A673 (cell line): ENCODE measurements around the gene OR2A5.

ENCODE experiments used
- CTCF ChIP-seq: fragments of 300-800, 200-600 bp; sonication (generic); conservative IDR thresholded peaks from 2 replicates; pipeline ENCODE4 v1.5.1; 2017; ENCODE audit warnings: low read depth, mild to moderate bottlenecking, antibody characterized with exemption, low read length, moderate library complexity, mixed read lengths
- EZH2 ChIP-seq: fragments of 200-600 bp; sonication (generic); IDR thresholded peaks from 2 replicates; pipeline ENCODE4 v1.6.1; 2017; ENCODE audit warnings: borderline replicate concordance, low read depth, mild to moderate bottlenecking, mixed read lengths, antibody characterized with exemption, low read length; ENCODE audit not compliant: poor library complexity, severe bottlenecking

DNA sequence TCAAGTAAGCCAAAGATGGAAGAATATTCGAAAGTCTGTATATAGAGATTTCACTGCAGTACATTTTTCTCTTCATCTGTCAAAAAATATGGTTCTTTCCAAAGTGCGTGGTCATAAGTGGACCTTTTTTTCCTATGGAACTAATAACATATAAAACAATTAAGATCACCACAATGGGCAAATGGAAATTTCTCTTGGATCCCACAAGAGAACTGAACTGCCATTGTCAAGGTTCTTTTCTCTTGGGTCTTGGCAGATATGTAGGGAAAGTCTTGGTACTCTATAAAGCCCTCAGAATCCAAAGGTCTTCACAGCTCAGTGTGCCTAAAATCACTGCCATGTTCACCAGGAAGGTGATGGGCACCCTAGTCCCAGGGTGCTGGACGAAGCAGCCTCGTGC, 48.7 kb upstream of the OR2A5 start, which contains the start of gene OR6B1:
- TF ChIP-seq CTCF (no peak), EZH2 (no peak)
